Posterior vena cava (tissue), 2 donors: ENCODE data around the gene ZC3H14. TPM values are rescaled to one million over a fixed set of nuclear protein-coding genes. Genes with fewer than 3 reads are reported as not detected.

Experiments used
- DNase-seq: peaks from one replicate; pipeline ENCODE4 v3.0.0-alpha.2; 2020; ENCODE audit warnings: low spot score
- intact Hi-C, 2 donors: fragments of 100-400 bp; cut with DNase I; formaldehyde crosslinking; loops; one replicate each; pipeline versions ENCODE4 v1.14.1 to v1.14.2; 2022 to 2023
- total RNA-seq, 2 donors: library from RNA; stranded (reverse); fragmentation: NEBNext Ultra II Directional; extraction: Animal tissue kit (Norgen Biotek cat#: 25700); gene quantifications; one replicate each; pipeline ENCODE4 v1.2.1, GENCODE V29; 2021
- donor health status: DM: yes; HTN: yes; CAD: no.
- donor health status: DM: yes; HTN: yes; CAD: no.

Gene ZC3H14
- total RNA-seq, 2 donors from 2014 or later: 42.6 to 42.7 TPM

- intact Hi-C loops: no loop called here
- DNase-seq: no peak
These were observed 68.3 kb downstream of the ZC3H14 start for GRCh38 chr14:88631091-88631490.

GRCh38 chr14:88632512-88632911, 69.7 kb downstream of the ZC3H14 start:
- intact Hi-C loops: no loop called here
- no peak for DNase-seq

DNA sequence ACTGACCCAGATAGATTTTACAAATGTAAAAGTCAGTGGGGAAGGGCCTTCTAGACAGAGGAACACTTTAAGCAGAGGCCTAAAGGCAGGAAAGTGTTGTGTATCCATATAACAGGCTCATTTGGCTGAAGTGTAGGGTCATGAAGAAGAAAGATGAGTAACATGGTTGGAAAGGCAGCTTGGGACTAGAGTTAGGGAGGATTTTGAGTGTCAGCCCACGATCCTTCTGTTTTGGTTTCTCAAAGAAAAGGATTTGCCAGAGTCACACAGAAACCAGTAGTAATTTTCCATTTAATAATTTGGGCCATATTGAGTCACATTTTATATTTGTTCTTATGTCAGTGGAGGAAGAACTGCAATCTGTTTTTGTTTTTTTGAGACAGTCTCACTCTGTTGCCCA, 76.4 kb downstream of the ZC3H14 start:
- intact Hi-C loops: no loop called here
- DNase-seq: no peak

DNA sequence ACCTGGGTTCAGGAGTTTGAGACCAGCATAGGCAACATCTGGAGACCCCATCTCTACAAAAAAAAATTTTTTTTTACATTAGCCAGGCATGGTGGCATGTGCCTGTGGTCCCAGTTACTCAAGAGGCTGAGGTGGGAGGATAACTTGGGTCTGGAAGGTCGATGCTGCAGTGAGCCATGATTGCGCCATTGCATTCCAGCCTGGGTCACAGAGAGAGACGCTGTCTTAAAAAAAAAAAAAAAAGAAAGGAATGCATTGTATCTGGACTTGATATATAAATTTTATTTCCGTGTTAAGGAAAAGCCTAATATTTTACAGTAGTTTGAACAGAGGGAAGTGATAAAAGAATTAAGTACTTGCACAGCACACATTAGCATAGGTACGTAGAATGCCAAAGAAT, 97.2 kb downstream of the ZC3H14 start:
- no peak for DNase-seq
- intact Hi-C loops: loop anchor here in 1 of 2 donors (10.0 kb wide), 1 partner anchor 205 kb away; no protein-coding TSS in a partner anchor

DNA sequence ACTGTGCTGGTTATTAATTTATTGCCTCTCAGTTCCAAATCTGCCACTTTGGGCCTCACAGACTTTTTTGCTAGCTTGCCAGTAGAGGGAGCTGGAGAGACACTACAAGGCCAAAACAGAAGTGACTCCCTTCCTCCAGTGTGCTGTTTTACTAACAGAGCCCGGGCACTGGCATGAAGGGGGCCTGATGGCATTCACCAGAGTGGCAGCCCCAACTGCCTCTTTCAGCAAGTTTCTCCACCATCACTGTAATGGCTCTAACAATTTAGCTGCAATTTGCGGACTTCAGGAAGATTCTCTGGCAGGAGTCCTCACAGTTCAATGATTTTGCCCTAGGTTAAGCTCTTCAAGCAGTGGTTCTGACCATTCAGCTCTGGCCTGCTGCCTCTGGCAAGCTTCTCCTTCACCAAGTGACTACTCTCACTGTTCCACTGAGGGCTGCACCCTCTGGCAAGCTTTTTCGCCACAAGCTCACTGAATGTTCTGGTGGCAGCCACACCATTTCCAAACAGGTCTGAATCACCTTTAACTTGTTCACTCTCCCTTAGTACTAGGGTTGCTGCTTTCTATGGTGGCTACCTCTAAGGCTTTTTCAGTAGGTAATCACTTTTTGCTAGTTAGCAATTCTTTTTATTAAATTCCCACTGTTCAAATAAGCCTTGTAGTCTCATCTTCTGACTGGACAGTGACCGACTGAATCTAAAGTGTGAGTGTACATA, 104.9 kb downstream of the ZC3H14 start:
- intact Hi-C loops: loop anchor here in 1 of 2 donors (10.0 kb wide), 1 partner anchor 197 kb away; no protein-coding TSS in a partner anchor
- DNase-seq: no peak

DNA sequence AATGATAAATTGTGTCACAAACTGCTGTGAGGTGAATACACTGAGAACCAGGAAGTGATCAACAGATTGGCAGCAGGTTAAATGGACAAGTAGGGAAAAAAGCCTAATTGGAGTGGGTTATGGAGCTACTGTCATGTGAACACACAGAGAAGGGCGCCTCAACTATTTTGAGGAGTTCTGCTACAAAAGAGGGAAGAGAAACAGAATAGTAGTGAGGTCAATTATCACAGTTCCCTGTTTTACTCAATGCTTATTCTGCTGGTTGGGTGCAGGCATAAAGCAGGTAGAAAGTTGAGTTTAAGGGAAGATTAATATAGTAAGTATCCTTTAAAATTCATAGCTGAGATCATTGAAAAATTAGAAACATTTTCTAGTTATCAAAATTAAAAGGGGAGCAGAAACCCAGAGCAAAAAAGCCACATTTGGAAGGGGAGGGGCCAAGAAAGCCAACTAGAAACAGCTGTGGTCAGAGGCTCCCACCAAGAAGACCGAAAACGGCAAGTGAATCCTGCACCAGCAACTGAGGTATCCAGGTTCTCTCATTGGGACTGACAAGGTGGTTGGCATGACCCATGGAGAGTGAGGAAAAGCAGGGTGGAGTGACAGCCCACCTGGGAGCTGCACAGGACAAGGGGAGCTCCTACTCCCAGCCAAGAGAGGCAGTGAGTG, 105.7 kb downstream of the ZC3H14 start:
- intact Hi-C loops: loop anchor here in 1 of 2 donors (10.0 kb wide), 1 partner anchor 196 kb away; no protein-coding TSS in a partner anchor
- no peak for DNase-seq

- DNase-seq: no peak
- intact Hi-C loops: loop anchor here in 1 of 2 donors (10.0 kb wide), 1 partner anchor 195 kb away; no protein-coding TSS in a partner anchor
These were observed 106.5 kb downstream of the ZC3H14 start for GRCh38 chr14:88669346-88669745.

Other genes with a start within 250 kb of the ZC3H14 start
- gene KCNK10, start 239.8 kb upstream of the ZC3H14 start, total RNA-seq: not detected
- gene SPATA7, start 177.4 kb upstream of the ZC3H14 start, total RNA-seq: 10 to 100 TPM in 1 of 2 donors, 1 to 10 TPM in 1; 9.4 to 15.5 TPM
- 10 to 100 TPM; 32.9 to 44.0 TPM for gene PTPN21, start 8.0 kb upstream of the ZC3H14 start, total RNA-seq
- gene EML5, start 229.9 kb downstream of the ZC3H14 start, total RNA-seq: 1 to 10 TPM; 1.1 to 1.4 TPM